ENCODE data around the gene F2RL1. TPM values are rescaled to one million over a fixed set of nuclear protein-coding genes. Genes with fewer than 3 reads are reported as not detected.
A peak's percentile ranks its signal among the peaks of the same experiment; 100 is the strongest.
"Not testable (repeated sequence)": the region's sequence is repeated elsewhere in the genome, so short reads cannot be mapped to it uniquely, and the experiment has no call there.

Gene F2RL1
- polyA plus RNA-seq, 1 donor (not counting 4 experiments of a cell fraction or from before 2014, with no cell fraction given) = 182 TPM

DNA sequence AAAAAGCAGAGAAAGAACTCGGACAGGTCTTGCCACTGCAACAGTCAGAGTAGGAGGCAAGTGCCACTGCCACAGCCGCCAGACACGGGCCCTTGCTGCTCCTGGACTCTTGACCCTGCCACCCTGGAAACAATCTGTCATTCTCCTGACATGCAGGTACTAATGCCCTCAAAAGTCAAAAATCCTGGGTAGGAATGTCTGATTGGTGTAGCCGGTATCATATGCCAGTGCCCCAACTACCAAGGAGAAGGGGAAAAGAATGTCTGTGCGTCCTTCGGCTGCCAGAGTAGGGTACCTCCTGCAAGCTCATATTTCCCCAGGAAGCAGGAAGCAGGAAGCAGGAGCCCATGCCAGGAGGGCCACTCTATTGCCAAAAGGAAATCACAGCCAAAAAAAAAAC, 30.5 kb upstream of the F2RL1 start:
- Histone ChIP-seq H3K27me3 (ENCODE audit: control insufficient read depth, extremely low read depth, insufficient read depth, low read length) (no peaks in the 10 kb centered on the region), H3K4me2 (ENCODE audit: control insufficient read depth, extremely low read depth, insufficient read depth, low read depth, low read length) (no peak overlapping the region), H3K4me1 (ENCODE audit: control insufficient read depth, extremely low read depth, insufficient read depth, low read length) (peaks cover 32% of the 10 kb centered on the region), H3K79me2 (ENCODE audit: control insufficient read depth, insufficient read depth, low read length) (no peaks in the 10 kb centered on the region), H3K36me3 (ENCODE audit: control insufficient read depth in 2 of 2, extremely low read depth in 1 of 2, insufficient read depth in 2 of 2, low read length in 2 of 2) (no peaks in the 10 kb centered on the region), H3K9ac (ENCODE audit: control insufficient read depth, extremely low read depth, insufficient read depth, low read length) (no peak overlapping the region), H2AFZ (ENCODE audit: control insufficient read depth, low read length) (no peak overlapping the region), H3K27ac (ENCODE audit: control insufficient read depth, insufficient read depth, low read length) (no peak overlapping the region), H3K9me1 (ENCODE audit: control insufficient read depth, extremely low read depth, insufficient read depth, low read length) (no peaks in the 10 kb centered on the region), H3K9me3 (ENCODE audit: control insufficient read depth, low read depth, low read length) (no peaks in the 10 kb centered on the region), H4K20me1 (ENCODE audit: control insufficient read depth, extremely low read depth, insufficient read depth, low read length) (no peaks in the 10 kb centered on the region), H3K4me3 (ENCODE audit: control insufficient read depth in 2 of 3, extremely low read depth in 1 of 3, insufficient read depth in 2 of 3, low read depth in 1 of 3, low read length in 3 of 3) (no peak overlapping the region)
- DNase-seq (ENCODE audit: low read depth, low spot score) (no peak), FAIRE-seq (no peak)
- dilution Hi-C loops (cut with MboI; ENCODE audit: extremely low pct_ligation_motif_present, low sequenced_read_pairs) = no loop called here
- no peak for TF ChIP-seq EZH2 (IDR thresholded peaks at IDR 0.05; ENCODE audit: low read length)
- TF ChIP-seq, protein P1, sequence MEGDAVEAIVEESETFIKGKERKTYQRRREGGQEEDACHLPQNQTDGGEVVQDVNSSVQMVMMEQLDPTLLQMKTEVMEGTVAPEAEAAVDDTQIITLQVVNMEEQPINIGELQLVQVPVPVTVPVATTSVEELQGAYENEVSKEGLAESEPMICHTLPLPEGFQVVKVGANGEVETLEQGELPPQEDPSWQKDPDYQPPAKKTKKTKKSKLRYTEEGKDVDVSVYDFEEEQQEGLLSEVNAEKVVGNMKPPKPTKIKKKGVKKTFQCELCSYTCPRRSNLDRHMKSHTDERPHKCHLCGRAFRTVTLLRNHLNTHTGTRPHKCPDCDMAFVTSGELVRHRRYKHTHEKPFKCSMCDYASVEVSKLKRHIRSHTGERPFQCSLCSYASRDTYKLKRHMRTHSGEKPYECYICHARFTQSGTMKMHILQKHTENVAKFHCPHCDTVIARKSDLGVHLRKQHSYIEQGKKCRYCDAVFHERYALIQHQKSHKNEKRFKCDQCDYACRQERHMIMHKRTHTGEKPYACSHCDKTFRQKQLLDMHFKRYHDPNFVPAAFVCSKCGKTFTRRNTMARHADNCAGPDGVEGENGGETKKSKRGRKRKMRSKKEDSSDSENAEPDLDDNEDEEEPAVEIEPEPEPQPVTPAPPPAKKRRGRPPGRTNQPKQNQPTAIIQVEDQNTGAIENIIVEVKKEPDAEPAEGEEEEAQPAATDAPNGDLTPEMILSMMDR (optimal IDR thresholded peaks at IDR 0.05 in 1 of 3, IDR thresholded peaks at IDR 0.05 in 1 of 3, conservative IDR thresholded peaks at IDR 0.05 in 1 of 3; ENCODE audit: extremely low read depth in 1 of 3, insufficient read depth in 2 of 3, low read length in 3 of 3) = no peak

DNA sequence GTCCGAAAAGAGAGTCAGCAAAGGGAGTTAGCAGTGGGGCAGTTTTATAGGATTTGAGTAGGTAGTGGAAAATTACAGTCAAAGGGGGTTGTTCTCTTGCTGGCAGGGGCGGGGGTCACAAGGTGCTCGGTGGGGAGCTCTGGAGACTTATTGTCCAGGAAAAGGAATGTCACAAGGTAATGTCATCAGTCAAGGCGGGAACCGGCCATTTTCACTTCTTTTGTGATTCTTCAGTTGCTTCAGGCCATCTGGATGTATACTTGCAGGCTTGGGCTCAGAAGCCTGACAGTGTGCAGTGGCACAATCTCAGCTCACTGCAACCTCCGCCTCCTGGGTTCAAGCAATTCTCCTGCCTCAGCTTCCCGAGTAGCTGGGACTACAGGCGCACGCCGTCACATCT, 29.6 kb upstream of the F2RL1 start:
- H3K9ac ChIP-seq (ENCODE audit: control insufficient read depth, extremely low read depth, insufficient read depth, low read length); H3K79me2 ChIP-seq (ENCODE audit: control insufficient read depth, insufficient read depth, low read length); H3K4me2 ChIP-seq (ENCODE audit: control insufficient read depth, extremely low read depth, insufficient read depth, low read depth, low read length); dilution Hi-C loops (cut with MboI; ENCODE audit: extremely low pct_ligation_motif_present, low sequenced_read_pairs); H3K9me1 ChIP-seq (ENCODE audit: control insufficient read depth, extremely low read depth, insufficient read depth, low read length); H3K36me3 ChIP-seq (ENCODE audit: control insufficient read depth in 2 of 2, extremely low read depth in 1 of 2, insufficient read depth in 2 of 2, low read length in 2 of 2); H4K20me1 ChIP-seq (ENCODE audit: control insufficient read depth, extremely low read depth, insufficient read depth, low read length); H2AFZ ChIP-seq (ENCODE audit: control insufficient read depth, low read length); H3K9me3 ChIP-seq (ENCODE audit: control insufficient read depth, low read depth, low read length); DNase-seq (ENCODE audit: low read depth, low spot score); H3K27me3 ChIP-seq (ENCODE audit: control insufficient read depth, extremely low read depth, insufficient read depth, low read length); FAIRE-seq; H3K4me3 ChIP-seq (ENCODE audit: control insufficient read depth in 2 of 3, extremely low read depth in 1 of 3, insufficient read depth in 2 of 3, low read depth in 1 of 3, low read length in 3 of 3): not testable (repeated sequence)
- Histone ChIP-seq H3K27ac (ENCODE audit: control insufficient read depth, insufficient read depth, low read length) (peak overlapping the region; percentile 96), H3K4me1 (ENCODE audit: control insufficient read depth, extremely low read depth, insufficient read depth, low read length) (peaks cover 32% of the 10 kb centered on the region)

DNA sequence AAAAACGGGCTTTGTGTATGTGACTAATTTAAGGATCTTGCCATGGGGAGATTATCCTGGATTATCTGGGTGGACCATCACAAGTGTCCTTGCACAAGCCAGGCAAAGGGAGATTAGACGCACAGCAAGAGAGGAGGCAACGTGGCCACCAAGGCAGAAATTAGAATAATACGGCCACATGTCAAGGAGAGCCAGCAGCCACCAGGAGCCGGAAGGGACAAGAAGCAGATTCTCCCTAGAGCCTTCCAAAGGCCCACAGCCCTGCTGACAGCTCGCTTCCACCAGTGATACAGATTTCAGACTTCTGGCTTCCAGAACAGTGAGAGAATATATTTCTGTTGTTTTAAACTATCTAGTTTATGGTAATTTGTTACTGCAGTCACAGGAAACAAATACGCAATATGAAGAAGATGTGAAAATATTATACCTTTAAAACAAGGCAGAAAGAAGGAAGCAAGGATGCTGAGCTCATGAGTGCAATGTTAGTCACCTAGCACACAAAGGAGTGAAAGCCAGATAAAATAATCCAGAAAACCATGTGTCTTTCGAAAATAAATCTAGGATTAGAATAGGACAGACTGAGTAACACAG, 28.7 kb upstream of the F2RL1 start:
- H3K4me3 ChIP-seq (ENCODE audit: control insufficient read depth in 2 of 3, extremely low read depth in 1 of 3, insufficient read depth in 2 of 3, low read depth in 1 of 3, low read length in 3 of 3) = peak overlapping the region in 2 of 3 experiments; percentile 33 to 43
- no peaks in the 10 kb centered on the region for H3K79me2 ChIP-seq (ENCODE audit: control insufficient read depth, insufficient read depth, low read length)
- peaks cover 36% of the 10 kb centered on the region for H3K4me1 ChIP-seq (ENCODE audit: control insufficient read depth, extremely low read depth, insufficient read depth, low read length)
- FAIRE-seq (no peak), DNase-seq (ENCODE audit: low read depth, low spot score) (no peak)
- H3K27me3 ChIP-seq (ENCODE audit: control insufficient read depth, extremely low read depth, insufficient read depth, low read length) = no peaks in the 10 kb centered on the region
- peak overlapping the region; percentile 79 for H3K4me2 ChIP-seq (ENCODE audit: control insufficient read depth, extremely low read depth, insufficient read depth, low read depth, low read length)
- peak overlapping the region; percentile 96 for H3K27ac ChIP-seq (ENCODE audit: control insufficient read depth, insufficient read depth, low read length)
- peak overlapping the region; percentile 76 for H3K9ac ChIP-seq (ENCODE audit: control insufficient read depth, extremely low read depth, insufficient read depth, low read length)
- no peaks in the 10 kb centered on the region for H3K36me3 ChIP-seq (ENCODE audit: control insufficient read depth in 2 of 2, extremely low read depth in 1 of 2, insufficient read depth in 2 of 2, low read length in 2 of 2)
- no peaks in the 10 kb centered on the region for H3K9me3 ChIP-seq (ENCODE audit: control insufficient read depth, low read depth, low read length)
- no peaks in the 10 kb centered on the region for H3K9me1 ChIP-seq (ENCODE audit: control insufficient read depth, extremely low read depth, insufficient read depth, low read length)
- H2AFZ ChIP-seq (ENCODE audit: control insufficient read depth, low read length) = peak overlapping the region; percentile 71
- dilution Hi-C loops (cut with MboI; ENCODE audit: extremely low pct_ligation_motif_present, low sequenced_read_pairs) = no loop called here
- no peaks in the 10 kb centered on the region for H4K20me1 ChIP-seq (ENCODE audit: control insufficient read depth, extremely low read depth, insufficient read depth, low read length)
- no peak for TF ChIP-seq EZH2 (IDR thresholded peaks at IDR 0.05; ENCODE audit: low read length)
- TF ChIP-seq, protein P1 (optimal IDR thresholded peaks at IDR 0.05 in 1 of 3, IDR thresholded peaks at IDR 0.05 in 1 of 3, conservative IDR thresholded peaks at IDR 0.05 in 1 of 3; ENCODE audit: extremely low read depth in 1 of 3, insufficient read depth in 2 of 3, low read length in 3 of 3) = no peak
